Stimulated activated CD8-positive, alpha-beta memory T cell treated with anti-CD3 and anti-CD28 coated beads, Interleukin-2, amount 100 ng/mL, for 1 hour (primary cell): ENCODE results near the gene LARGE1.

Experiments
- DNase-seq, 2 donors: peaks; one replicate each; pipeline ENCODE4 v3.0.0-alpha.2; 2020; ENCODE audit warnings: low read depth in 2 of 2

Gene LARGE1

GRCh38 chr22:33819743-33820142 is 100.5 kb downstream of the LARGE1 start:
- no peak for DNase-seq

- DNase-seq = no peak
Observed at GRCh38 chr22:33817512-33818127, 102.7 kb downstream of the LARGE1 start.

GRCh38 chr22:33812360-33812977 is 107.8 kb downstream of the LARGE1 start:
- DNase-seq = no peak

GRCh38 chr22:33811686-33812085 is 108.6 kb downstream of the LARGE1 start:
- DNase-seq = no peak

- DNase-seq = no peak
Observed at GRCh38 chr22:33811208-33811607, 109.1 kb downstream of the LARGE1 start.

- DNase-seq = no peak
Observed at GRCh38 chr22:33807470-33807869, 112.8 kb downstream of the LARGE1 start.

GRCh38 chr22:33806191-33806590 is 114.1 kb downstream of the LARGE1 start:
- DNase-seq = no peak

GRCh38 chr22:33803371-33804282 is 116.6 kb downstream of the LARGE1 start:
- no peak for DNase-seq

- no peak for DNase-seq
Observed at GRCh38 chr22:33798401-33798800, 121.9 kb downstream of the LARGE1 start.

- DNase-seq = no peak
Observed at GRCh38 chr22:33796494-33796893, 123.8 kb downstream of the LARGE1 start.

GRCh38 chr22:33793475-33793874 is 126.8 kb downstream of the LARGE1 start:
- no peak for DNase-seq

- no peak for DNase-seq
Observed at GRCh38 chr22:33792832-33793231, 127.4 kb downstream of the LARGE1 start.

GRCh38 chr22:33789690-33790253 is 130.5 kb downstream of the LARGE1 start:
- no peak for DNase-seq

- no peak for DNase-seq
Observed at GRCh38 chr22:33788927-33789326, 131.3 kb downstream of the LARGE1 start.

- DNase-seq = no peak
Observed at GRCh38 chr22:33787645-33788456, 132.4 kb downstream of the LARGE1 start.

- no peak for DNase-seq
Observed at GRCh38 chr22:33786149-33786548, 134.1 kb downstream of the LARGE1 start.

- no peak for DNase-seq
Observed at GRCh38 chr22:33785283-33785968, 134.8 kb downstream of the LARGE1 start.

- no peak for DNase-seq
Observed at GRCh38 chr22:33781411-33781810, 138.9 kb downstream of the LARGE1 start.

- no peak for DNase-seq
Observed at GRCh38 chr22:33780531-33781136, 139.6 kb downstream of the LARGE1 start.

- no peak for DNase-seq
Observed at GRCh38 chr22:33779243-33779642, 141.0 kb downstream of the LARGE1 start.

GRCh38 chr22:33776491-33776890 is 143.8 kb downstream of the LARGE1 start:
- no peak for DNase-seq
